Astrocyte of the spinal cord (primary cell): ENCODE measurements around the gene NPLOC4.

Experiments
- DNase-seq: peaks from one replicate; pipeline ENCODE4 v3.0.0; 2011; ENCODE audit warnings: low read depth, low spot score
- H3K4me3 ChIP-seq: 2 replicates; pipeline ENCODE4 v1.5.1; 2011; ENCODE audit warnings: low read depth, mild to moderate bottlenecking, low read length, moderate library complexity
- in situ Hi-C: cut with HindIII; loops from 2 replicates; pipeline ENCODE4 v1.10.0; 2017; ENCODE audit warnings: low sequenced_read_pairs
- TF ChIP-seq, protein P1 (sequence below): IDR thresholded peaks from 2 replicates; pipeline ENCODE4 v1.5.1; 2012; ENCODE audit warnings: low read depth, mild to moderate bottlenecking, low read length, inconsistent platforms

NPLOC4 gene

DNA sequence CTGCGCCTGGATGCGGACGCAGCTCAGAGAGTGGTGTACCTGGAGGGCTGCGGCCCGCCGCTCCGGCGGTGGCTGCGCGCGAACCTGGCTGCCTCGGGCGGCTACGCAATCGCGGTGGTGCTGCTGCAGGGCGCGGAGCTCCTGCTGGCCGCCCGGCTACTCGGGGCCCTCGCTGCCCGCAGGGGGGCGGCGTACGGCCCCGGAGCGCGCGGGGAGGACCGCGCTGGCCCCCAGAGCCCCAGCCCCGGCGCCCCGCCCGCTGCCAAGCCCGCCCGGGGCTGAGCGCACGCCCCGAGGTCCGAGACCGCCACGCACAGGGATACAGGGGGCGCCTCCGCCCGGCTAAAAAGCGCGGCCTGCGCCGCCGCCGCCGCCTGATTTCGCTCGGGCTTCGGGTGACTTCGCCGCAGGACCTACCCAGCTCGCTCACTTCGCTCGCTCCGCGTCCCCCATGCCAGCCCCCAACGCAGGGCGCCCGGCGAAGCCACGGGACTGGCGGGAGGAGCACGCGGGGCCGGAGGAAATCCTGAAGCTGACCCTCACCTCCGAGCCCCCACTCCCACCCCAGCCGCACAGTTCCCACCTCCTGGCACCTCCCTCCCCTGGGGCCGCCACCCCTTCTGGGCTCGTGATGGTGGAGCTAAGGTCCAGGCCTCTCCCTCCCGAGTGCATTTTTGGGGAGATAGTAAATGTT lies 11.2 kb upstream of the NPLOC4 start:
- no peak for DNase-seq

GRCh38 chr17:81647640-81648012 lies 10.7 kb upstream of the NPLOC4 start:
- H3K4me3 ChIP-seq: no peak overlapping the region
- in situ Hi-C loops: no loop called here
- DNase-seq: no peak
- TF ChIP-seq, protein P1, sequence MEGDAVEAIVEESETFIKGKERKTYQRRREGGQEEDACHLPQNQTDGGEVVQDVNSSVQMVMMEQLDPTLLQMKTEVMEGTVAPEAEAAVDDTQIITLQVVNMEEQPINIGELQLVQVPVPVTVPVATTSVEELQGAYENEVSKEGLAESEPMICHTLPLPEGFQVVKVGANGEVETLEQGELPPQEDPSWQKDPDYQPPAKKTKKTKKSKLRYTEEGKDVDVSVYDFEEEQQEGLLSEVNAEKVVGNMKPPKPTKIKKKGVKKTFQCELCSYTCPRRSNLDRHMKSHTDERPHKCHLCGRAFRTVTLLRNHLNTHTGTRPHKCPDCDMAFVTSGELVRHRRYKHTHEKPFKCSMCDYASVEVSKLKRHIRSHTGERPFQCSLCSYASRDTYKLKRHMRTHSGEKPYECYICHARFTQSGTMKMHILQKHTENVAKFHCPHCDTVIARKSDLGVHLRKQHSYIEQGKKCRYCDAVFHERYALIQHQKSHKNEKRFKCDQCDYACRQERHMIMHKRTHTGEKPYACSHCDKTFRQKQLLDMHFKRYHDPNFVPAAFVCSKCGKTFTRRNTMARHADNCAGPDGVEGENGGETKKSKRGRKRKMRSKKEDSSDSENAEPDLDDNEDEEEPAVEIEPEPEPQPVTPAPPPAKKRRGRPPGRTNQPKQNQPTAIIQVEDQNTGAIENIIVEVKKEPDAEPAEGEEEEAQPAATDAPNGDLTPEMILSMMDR: no peak

More for the DNA sequence above, 11.2 kb upstream of the NPLOC4 start:
- TF ChIP-seq, protein P1: no peak
- H3K4me3 ChIP-seq: no peak overlapping the region
- in situ Hi-C loops: no loop called here

DNA sequence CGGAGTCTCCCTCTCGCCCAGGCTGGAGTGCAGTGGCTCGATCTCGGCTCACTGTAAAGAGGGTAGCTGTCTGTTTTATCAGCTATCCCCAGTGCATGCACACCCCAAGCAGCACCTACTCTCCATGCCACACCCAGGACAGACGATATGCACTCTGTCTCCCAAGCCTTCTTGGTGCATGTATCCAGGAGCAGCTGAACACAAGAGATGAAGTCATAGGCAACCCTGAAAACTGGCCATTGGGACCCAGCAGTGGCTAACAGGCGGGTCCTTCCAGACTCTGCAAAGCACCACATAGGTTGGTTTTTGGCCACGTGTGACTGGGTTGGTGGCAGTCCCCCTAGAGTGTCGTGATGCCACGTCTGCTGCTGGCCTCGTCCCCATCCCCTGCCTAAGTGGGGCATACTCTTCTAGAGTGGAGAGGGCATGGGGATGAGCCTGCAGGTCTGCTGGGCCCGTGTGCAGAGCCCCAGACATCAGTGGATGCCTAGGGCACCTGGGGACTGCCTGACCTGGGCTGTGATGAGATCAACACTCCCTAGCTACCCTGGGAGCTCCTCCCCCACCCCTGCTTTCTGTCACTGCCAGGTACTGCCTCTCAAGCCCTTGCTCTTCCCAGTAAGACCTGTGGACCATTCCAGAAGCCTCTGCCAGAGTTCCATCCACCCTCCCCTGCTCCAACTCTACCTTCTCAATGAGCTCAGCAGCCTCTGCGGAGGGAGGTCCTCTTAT lies 10.1 kb upstream of the NPLOC4 start:
- no peak overlapping the region for H3K4me3 ChIP-seq
- in situ Hi-C loops: no loop called here
- no peak for DNase-seq
- TF ChIP-seq, protein P1: no peak

GRCh38 chr17:81644976-81645952 lies 8.4 kb upstream of the NPLOC4 start:
- no peak overlapping the region for H3K4me3 ChIP-seq

DNA sequence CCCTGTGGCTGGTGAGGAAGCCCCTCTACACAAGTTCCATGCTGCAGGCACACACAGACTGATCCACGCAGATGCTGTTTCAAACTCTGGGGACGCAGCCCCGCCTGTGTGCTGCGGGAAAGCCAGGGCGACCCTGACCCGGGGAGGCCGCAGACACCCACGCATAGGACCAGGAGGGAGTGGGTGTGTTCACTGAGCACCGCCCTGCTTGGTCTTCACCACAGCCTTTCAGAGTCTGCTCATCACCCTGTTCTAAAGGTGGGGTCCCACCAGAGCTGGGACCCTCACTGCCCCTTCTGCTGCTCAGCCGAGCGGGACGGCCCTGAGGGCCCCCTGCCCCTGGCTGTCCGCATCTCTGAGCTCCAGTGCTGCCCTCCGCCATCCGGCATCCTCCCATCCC lies 7.6 kb upstream of the NPLOC4 start:
- H3K4me3 ChIP-seq: no peak overlapping the region
- TF ChIP-seq, protein P1: no peak
- no peak for DNase-seq
- in situ Hi-C loops: no loop called here

More at GRCh38 chr17:81644976-81645952, 8.4 kb upstream of the NPLOC4 start:
- DNase-seq: no peak
- TF ChIP-seq, protein P1: no peak
- in situ Hi-C loops: no loop called here

DNA sequence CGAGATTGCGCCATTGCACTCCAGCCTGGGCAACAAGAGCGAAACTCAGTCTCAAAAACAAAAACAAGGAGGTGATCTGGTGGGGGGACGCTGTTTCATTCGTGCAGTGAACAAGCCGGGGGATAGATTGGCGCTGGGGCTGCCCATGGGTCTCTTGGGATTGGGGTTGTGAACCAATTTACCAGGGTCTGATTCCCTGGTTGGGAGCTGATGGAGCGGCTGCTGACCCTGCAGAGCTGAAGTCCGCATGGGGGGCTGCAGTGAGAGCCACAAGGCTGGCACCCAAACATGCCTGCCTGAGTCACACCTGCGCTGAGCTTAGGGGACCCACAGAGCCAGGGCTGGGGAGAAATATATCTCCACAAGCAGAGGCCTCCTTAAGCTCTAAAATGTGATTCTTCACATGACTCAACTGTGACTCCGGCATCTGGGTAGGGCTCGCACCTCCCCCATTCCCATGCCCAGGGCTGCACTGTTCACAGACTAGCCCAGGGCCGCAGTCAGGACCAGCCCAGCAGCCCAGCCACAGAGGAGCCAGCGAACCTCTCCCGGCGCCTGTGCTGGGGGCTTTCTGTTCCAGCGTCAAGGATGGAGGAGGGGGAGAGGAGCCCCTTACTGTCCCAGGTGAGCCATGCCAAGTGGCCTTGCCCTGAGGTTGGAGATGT lies 5.0 kb upstream of the NPLOC4 start:
- DNase-seq: peak; percentile 47
- TF ChIP-seq, protein P1: no peak
- in situ Hi-C loops: no loop called here
- H3K4me3 ChIP-seq: no peak overlapping the region
